HK-2 (cell line): ENCODE results near the gene NLE1.
"Not testable (repeated sequence)": the region's sequence is repeated elsewhere in the genome, so short reads cannot be mapped to it uniquely, and the experiment has no call there.

Experiments
- DNase-seq: peaks from one replicate; pipeline ENCODE4 v3.0.0-alpha.2; 2018; ENCODE audit not compliant: unreplicated experiment

The NLE1 gene

DNA sequence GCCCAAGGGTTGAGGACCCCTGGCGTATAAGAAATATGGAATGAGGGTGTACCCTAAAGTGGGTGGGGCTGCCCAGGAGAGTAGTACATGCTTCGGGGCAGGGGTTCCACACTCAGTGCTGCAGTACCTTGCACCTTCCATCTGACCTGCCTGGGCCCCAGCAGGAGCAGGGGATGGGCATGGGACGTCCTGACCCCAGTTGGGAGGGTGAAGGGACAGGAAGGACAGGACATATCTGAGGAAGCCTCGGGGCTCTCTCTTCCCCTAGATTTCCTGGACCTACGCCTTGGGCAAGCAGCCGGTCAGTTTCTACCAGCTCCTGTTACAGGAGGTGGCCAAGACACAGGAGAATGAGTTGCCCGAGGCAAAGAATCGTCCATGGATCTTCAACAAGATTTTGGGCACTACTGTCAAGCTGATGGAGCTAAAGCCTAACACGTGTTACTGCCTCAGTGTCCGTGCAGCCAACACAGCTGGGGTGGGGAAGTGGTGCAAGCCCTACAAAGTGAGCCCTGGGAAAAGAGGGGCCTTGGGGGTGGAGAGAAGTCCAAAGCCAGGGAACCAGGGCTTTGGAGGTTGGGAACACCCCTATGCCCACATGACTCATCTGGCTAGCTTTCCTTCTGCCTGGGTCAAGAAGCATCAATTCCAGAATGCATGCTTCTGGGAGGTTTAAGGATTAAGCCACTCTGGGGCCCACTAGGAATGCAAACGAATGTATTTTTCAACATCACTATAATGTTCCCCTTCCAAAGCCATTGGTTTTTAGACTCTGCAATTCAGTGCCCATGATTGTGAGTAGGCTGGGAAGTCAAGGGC lies 12.7 kb downstream of the NLE1 start:
- no peak for DNase-seq

DNA sequence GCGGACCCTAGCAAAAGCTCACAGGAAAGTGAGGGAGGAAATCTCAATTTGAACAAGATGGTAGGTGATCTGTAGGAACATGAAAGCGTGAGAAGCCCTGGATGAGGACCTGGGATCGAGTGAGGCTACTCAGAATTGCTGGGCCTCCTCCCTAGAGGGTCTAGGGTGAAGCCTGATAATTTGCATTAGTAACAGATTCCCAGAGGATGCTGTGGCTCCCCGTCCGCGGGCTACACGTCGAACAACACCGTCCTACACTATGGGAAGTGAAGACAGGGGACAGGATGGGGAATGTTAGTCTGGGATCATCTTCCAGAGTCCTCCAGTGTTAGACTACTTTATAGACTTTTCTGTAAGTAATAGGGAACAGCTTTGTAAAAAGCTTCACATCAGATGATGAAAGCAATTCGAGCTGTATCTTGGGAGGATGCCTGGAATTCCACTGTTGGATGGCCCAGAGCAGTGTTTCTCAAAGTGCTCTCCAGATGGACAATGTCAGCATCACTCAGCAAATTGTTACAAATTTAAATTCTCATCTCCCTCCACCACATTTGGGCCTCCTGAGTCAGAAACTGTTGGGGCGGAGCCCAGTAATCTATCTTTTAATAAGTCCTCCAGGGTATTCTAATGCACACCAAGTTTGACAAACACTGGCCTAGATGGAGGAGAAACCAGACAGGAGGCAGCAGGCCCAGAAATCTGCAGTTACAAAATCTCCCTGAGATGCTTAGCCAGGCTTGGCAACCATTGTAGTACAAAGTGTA lies 14.2 kb downstream of the NLE1 start:
- DNase-seq: no peak

- no peak for DNase-seq
Observed at GRCh38 chr17:35121315-35121714, 20.8 kb downstream of the NLE1 start, which contains the start of gene FNDC8. FNDC8 (plus strand) TSS chr17:35121615; CDS start chr17:35121694, 79 bp downstream.

DNA sequence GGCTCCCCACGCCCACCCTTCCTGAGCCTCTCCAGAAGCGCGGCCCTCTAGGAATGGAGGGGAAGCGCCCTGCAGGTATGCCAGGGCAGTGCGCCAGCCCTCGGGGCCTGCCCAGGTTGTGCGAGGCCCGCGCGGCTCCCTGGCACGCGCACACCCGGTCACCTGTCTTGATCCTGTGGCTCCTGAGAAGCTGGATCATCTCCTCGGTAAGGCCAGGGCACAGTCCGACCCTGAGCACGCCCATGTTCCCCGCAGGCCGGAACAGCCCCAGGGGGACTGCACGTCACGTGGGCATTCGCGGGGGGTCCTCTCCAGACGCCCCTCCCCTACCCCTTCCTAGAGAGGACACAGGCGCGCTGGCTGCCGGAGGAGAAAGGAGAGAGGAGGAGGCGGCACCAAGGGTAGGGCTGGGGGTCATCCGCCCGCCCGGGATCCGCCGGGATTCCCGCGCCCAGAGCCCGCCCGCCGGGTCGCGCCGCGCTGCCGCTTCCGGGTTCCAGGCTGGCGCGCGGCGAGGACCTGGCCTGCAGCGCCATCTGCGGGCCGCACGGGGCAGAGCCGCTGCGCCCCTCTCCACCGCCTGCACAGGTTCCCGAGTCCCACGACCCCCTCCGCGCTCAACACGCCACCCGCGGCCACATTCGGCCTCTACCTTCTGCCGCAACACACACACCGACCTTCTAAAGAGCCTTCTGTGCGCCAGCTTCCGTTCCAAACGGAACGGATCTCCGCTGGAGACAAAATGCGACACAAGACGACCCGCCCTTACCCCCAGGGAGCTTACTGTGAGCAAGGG lies 22.5 kb downstream of the NLE1 start, which contains the start of gene RAD51D:
TSS of gene RAD51D (minus strand) at position 491 of the 796 bp plus-strand sequence. CDS start at position 244, 247 bp downstream.
- peak; percentile 82 for DNase-seq

GRCh38 chr17:35117984-35118383 lies 24.1 kb downstream of the NLE1 start:
- no peak for DNase-seq

- no peak for DNase-seq
Observed at GRCh38 chr17:35116845-35117244, 25.3 kb downstream of the NLE1 start.

GRCh38 chr17:35110791-35111190 lies 31.3 kb downstream of the NLE1 start:
- not testable (repeated sequence) for DNase-seq

GRCh38 chr17:35104844-35105450 lies 37.2 kb downstream of the NLE1 start:
- DNase-seq: no peak

DNA sequence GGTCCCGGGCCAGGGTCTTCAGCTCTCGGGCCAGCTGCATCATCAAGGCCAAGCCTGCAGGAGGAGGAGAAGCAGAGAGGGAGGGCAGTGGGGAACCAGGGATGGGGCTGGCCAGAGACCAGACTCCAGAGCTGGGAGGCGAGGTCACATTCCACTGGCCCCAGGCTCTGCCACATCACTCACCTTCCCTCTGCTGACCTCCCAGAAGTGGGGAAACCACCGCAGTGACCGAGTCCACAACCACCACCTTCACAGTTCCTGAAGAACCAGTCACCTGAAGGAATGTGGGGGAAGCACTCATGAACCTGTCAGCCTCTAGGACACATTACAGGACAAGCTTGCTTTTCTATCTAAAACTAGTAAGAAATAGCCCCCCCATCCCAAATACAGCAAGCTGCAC lies 38.8 kb downstream of the NLE1 start:
- DNase-seq: peak; percentile 46

DNA sequence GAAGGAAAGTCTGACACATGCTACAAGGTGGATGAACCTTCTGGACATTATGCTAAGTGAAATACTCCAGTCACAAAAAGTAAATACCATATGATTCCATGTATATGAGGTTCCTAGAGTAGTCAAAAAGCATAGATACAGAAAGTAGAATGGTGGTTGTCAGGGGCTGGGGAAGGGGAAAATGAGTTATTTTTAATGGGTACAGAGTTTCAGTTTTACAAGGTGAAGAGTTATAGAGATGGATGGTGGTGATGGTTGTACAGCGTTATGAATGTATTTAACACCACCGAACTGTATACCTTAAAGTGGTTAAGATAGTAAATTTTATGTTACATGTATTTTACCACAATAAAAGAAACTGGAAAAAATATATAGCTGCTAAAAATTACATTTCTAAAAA lies 40.4 kb downstream of the NLE1 start:
- DNase-seq: no peak

DNA sequence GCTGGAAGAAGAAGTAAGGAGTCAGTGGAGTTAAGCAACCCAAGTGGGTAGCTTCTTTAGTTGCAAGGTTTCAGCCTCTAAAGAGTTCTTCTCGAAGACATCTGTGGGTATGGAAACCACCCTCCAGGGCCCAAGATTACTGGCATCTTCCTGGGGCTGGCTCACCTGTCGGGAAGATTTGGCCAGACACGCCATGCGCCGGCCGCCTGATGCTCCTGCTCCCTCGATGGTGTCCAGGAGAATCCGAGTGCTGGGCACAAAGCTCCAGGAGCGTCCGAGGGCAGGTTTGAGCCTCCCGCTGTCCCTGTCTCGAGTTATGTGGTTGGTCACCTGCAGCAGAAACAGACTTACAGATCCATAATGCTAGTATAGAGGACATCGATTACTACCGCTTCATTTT lies 41.1 kb downstream of the NLE1 start:
- no peak for DNase-seq

DNA sequence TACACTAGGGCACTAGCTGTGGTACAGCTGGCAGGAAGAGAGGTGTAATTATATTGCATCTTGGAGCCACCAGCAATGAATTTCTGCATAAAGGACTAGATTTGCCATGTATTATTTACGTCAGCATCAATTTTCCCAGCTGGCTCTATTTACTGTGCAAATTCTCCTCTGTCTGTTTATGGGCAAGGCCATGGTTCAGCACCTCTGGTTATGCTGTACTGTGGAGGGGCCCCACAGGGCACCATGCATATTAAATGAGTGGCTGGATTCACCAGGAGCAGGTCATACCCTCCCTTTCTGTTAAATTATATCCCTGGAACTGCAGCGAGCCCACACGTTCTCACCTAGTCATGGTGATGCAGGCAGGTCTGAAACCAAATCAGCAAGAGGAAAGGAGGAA lies 42.2 kb downstream of the NLE1 start:
- DNase-seq: no peak

- no peak for DNase-seq
Observed at GRCh38 chr17:35097776-35098175, 44.3 kb downstream of the NLE1 start.

- no peak for DNase-seq
Observed at GRCh38 chr17:35095741-35096140, 46.4 kb downstream of the NLE1 start.

DNA sequence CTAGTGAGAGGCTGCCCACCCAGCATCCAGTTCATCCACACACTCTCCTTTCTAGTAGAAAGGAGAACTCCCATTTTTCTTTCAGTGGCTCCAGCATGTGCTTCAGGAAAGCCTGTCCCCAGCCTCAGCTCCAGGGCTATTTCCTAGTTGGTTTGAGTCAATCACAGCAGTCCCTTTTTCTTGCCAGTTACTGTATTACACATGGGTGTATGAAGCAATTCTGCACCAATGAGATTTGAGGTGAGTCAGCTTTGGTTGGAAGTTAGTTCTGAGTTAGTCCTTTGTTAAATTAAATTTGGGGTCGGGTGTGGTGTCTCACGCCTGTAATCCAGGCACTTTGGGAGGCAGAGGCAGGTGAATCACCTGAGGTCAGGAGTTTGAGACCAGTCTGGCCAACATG lies 47.2 kb downstream of the NLE1 start:
- DNase-seq: peak; percentile 39

DNA sequence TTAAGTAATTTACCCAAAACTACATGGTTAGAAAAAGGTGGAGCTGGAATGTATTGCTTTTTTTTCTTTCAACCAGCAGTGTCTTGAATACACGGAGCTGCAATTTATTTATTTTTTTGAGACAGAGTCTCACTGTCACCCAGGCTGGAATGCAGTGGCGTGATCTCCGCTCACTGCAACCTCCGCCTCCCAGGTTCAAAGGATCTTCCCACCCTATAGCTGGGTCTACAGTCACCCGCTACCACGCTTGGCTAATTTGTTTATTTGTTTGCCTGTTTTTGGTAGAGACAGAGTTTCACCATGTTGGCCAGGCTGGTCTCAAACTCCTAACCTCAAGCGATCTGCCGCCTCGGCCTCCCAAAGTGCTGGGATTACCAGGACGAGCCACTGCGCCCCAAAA lies 51.4 kb downstream of the NLE1 start:
- not testable (repeated sequence) for DNase-seq

DNA sequence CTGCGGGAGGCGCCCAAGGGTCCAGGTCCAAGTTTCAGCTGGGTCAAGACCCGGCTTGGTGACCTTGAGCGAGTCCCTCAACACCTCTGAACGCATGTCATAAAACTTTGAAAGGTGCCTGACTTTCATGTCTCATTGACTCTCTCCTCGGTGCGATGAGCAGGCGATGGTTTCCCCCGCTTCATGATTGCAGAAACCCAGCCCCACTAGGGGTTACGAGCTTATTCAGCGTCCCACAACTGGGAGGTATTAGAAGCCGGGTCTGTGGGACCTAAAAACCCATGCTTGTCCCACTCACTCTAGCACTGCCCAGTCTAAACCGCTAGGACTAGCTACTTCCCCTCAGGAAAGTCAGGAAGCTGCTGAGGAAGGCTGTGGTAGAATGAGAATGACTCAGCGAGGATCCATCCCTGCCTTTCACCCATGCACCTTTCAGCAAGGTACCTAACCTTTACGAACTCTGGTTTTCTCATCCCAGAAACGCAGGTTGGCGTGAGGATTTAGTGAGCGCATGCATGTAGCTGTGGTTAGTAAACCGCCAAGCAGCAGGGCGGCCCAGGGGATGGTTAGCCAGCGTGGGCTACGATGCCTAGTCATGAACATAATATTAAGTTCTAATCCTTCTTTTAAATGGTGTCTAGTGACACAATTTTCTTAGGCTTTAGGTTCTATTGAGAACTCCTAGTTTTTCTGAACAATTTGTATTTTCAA lies 52.4 kb downstream of the NLE1 start:
- DNase-seq: peak; percentile 71

- DNase-seq: peak; percentile 89
Observed at GRCh38 chr17:35088881-35089585, 53.1 kb downstream of the NLE1 start.

DNA sequence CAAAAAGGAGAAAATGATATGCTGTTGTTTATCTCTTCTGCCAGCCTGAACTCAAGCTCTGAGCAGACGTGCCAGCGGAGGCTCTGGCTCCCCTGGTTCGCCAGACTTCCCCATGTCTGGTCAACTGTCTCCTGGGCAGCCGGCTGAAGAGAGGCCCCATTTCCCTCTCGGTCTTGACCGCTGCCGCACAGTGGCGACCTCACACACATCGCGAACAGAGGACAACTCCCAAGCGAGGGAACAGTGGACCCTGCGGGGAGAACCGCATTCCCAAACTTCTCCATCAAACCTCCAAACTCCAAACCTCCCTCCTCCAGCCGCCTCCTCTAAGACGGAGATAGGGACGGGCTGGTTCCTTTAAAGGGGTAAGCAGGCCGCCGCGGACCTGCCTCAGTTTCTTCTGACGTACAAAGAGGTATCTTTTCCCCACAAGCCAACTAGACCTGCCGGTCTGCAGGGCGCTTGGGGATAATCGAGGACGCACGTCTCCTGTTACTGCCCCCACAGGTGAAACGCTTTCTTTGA lies 53.7 kb downstream of the NLE1 start:
- peak; percentile 60 for DNase-seq

DNA sequence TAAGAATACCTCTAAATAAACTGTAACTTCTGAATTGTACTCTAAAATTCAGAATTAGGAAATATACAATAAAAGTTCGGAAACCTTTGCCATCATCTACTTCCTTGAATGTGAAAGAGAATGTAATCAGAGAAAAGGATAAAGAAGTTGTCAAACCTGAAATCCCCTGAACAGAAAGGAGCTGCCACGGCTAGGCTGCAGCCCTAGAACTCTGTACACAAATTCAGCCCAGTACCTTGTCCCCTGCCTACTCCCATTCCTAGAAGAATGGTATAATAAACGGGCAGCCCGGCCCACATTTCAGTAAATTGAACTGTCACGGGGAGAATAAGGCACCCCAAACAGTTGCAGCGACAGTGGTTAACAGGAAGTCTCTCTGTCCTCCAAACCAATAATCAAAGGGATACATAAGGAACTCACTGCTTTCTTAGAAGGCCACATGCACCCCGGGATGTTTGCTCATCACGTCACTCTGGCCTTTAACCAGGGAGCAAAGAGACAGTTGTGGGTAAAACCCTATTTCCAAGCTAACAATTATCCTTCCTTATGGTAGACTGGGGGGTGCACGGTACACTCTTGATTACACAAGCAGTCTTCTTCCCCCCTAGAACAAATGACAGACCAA lies 54.3 kb downstream of the NLE1 start:
- peak; percentile 30 for DNase-seq
